ENCODE data around the gene MYBPC3.
"Not testable (repeated sequence)": the region's sequence is repeated elsewhere in the genome, so short reads cannot be mapped to it uniquely, and the experiment has no call there.

Gene MYBPC3

DNA sequence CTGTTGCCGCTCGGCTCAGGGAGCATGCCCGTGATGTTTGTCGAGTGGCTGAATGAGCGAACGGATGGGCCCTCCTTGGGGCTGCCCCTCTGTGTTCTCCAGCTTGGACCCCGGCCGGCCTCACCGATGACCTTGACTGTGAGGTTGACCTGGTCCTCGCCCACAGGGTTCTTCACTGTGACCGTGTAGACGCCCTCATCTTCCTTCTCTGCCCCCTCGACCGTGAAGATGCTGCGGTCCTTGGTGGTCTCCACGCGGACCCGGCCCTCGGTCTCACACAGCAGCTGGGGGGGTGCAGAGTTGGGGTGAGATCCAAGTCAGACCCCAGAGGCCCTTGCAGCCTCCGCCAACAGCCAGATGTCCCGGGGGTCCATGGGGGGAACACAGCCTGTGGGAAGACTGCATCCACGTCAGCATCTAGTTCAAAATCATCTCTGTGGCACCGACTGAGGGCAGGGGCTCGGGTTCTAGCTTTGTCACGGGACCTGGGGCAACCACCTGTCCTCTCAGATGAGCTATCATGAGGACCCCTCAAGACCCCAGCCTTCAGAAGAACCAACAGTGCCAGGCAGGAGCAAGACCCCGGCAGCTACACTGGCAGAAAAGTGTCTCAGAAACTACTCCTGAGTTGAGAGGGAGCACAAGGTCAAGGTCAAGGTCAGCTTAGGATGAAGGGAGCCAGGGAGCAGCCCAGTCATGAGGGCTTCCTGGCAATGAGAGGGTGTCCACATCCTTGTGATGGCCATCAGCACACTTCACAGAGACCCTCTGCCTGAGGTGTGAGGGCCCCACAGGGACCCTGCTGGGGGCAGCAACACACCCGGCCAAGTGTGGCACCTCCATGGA lies 13.9 kb downstream of the MYBPC3 start:
- no peak for DNase-seq (ENCODE audit: low read depth)

DNA sequence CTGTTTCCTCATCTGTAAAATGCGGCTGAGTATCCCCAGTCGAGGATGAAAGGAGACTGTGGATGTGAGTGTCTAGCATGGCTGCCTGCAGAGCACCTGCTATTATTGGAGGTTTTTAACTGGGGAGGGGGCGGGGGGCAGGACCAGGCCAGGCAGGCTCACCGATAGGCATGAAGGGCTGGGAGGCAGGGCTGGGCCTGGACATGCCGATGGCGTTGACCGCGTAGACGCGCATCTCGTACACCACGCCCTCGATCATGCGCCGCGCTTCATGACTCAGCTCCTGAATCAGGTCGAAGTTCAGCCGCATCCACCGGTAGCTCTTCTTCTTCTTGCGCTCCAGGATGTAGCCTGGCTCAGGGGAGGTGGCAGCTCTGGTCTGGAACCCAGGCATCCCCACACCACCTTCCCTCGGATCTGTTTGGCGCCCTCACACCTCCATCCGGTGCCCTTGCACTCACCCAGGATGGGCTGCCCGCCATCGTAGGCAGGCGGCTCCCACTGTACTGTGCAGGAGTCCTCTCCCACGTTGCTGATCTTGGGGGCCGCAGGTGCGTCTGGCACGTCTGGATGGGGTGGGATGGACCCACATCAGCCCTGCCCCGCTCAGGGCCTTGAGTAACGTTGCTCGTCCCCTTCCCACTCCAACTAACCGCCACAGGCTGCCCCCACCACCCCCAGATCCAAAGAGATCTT lies 15.1 kb downstream of the MYBPC3 start:
- DNase-seq (ENCODE audit: low read depth) = no peak

DNA sequence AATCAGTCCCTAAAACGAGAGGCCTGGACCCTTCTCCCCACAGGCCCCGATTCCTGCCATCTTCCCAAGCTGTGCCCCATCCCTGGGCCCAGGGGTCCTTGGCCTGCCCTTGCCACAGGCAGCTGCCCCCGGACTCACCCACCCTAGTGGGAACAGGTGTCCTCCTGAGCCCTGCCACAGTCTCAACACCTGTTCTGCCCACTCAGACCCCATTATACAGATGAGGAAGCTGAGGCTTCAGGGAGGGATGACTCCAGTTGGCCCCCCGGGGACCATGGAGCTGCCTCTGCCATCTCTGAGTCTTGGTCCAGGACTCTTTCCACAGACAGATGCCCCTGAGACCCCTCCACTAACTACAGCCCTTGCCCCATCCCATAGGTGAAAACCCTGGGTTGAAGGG lies 15.9 kb downstream of the MYBPC3 start:
- no peak for DNase-seq (ENCODE audit: low read depth)

DNA sequence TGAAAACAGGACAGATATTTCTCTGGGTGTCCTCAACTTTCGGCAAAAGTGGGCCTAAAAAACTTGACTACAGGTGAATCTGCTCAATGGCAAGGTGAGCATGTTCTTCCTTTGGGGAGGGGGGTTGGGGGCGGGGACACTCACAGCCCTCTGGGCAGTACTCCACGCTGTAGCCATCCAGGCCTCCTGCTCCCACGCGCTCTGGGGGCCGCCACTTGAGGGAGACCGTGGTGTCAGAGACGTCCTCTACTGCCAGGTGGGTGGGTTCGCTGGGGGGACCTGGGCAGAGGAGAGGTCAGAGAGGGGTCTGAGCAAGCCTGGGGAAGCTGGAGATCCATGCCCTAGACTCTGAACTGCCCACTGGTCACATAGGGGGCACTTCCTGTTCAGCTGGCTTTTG lies 16.8 kb downstream of the MYBPC3 start:
- no peak for DNase-seq (ENCODE audit: low read depth)

DNA sequence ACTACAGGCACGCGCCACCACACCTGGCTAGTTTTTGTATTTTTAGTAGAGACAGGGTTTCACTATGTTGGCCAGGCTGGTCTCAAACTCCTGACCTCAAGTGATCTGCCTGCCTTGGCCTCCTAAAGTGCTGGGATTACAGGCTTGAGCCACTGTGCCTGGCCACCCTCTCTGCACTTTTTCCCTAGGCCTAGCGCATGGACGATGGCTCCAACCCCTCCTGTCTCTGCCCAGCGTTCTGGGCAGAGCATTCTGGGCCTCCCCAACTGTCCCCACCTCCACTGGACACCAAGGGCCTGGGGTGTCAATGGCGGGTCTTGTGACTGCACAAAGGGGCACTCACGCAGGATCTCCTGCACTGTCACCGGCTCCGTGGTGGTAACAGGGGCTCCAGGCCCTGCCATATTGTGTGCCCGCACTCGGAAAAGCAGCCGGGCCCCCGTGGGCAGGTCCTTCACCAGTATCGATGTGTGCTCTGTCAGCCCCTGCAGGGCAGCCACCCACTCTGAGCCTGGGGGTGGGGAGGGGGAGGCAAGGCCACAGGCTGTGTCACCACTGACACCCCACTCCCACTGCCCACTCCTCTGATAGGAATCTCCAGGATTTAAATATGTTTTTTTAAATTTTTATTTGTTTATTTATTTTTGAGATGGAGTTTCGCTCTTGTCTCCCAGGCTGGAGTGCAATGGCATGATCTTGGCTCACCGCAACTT lies 17.6 kb downstream of the MYBPC3 start:
- DNase-seq (ENCODE audit: low read depth) = not testable (repeated sequence)

DNA sequence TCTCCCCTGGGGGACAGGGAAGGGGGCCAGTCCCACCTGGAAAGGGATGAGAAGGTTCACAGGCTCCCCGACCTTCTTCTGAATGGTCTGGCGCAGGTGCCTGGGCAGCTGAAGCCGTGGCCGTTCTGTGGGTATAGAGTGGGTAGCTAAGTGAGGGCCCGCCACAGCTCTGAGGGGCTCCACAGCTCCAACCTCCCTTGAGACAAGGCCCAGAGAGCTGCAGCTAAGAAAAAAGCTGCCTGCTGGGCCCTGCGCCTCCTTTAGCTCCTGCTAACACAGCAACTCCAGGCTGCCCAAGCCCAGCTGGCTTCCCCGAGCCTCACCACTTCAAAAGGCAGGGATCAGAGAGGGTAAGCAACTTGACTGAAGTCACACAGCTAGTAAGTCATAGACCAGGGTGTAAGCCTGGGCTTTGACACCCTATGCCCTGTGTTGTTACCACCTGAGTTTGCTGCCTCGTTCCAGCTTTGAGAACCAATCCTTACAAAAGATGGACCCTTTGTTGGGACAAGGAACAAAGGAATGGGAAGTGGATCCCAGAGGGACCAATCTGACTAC lies 18.5 kb downstream of the MYBPC3 start:
- DNase-seq (ENCODE audit: low read depth) = no peak

DNA sequence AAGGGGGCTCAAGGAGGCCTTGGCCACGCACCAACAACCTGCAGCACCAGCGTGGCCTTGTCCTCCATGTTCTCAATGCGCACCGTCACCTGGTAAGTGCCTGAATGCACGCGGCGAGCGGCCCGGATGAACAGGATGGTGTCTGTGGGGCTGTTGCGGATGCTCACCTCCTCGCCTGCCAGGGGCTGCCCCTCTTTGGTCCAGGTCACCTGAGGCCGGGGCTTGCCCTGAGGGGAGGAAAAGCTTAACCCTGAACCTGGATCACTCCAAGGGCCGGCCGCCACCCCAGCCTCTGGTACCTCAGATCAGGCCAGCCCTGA lies 19.0 kb downstream of the MYBPC3 start:
- no peak for DNase-seq (ENCODE audit: low read depth)

DNA sequence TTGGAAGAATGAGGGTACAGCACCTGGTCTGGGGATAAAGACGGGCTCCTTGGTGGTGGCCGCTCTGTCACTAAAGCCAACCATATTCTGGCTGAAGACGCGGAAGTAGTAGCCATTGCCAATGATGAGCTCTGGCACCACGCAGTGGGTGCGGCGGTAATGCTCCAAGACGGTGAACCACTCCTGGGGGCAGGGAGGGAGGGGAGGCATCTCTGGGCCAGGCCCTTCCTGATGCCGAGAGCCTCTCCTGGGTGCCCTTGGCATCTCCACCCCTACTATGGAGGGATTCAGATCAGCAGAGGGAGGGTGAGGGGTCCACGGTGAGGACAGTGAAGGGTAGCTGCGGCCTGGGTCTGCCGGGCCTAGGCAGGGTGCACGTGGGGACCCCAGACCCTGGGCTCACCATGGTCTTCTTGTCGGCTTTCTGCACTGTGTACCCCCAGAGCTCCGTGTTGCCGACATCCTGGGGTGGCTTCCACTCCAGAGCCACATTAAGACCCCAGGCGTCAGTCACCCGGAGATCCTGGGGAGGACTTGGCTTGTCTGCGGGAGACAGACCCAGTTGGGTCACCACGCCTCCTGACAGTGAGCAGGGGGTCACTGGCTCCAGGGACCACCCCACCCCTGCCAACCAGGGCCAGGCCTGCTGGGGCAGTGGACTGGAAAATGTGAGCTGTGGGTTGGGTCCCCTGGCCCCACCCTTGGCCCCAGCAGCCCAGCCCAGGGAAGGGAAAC lies 19.5 kb downstream of the MYBPC3 start:
- no peak for DNase-seq (ENCODE audit: low read depth)

DNA sequence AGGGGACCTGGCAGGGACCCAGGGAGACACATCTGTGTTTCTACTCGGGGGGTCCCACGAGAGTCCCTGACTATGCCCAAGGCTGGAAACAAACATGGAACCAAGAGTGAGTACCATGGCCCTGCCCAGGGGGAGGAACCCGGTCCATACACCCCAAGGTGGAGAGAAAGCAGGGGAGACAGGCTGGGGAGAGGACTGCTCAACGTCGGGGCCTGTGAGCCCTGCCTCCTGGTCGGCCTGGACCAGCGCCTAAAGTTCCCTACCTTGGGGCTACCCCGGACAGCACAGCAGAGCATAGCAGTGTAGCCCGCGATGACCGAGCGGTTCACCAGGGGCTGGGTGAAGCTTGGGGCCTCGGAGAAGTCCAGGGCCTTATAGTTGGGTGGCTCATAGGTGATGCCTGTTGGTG lies 20.2 kb downstream of the MYBPC3 start:
- no peak for DNase-seq (ENCODE audit: low read depth)

DNA sequence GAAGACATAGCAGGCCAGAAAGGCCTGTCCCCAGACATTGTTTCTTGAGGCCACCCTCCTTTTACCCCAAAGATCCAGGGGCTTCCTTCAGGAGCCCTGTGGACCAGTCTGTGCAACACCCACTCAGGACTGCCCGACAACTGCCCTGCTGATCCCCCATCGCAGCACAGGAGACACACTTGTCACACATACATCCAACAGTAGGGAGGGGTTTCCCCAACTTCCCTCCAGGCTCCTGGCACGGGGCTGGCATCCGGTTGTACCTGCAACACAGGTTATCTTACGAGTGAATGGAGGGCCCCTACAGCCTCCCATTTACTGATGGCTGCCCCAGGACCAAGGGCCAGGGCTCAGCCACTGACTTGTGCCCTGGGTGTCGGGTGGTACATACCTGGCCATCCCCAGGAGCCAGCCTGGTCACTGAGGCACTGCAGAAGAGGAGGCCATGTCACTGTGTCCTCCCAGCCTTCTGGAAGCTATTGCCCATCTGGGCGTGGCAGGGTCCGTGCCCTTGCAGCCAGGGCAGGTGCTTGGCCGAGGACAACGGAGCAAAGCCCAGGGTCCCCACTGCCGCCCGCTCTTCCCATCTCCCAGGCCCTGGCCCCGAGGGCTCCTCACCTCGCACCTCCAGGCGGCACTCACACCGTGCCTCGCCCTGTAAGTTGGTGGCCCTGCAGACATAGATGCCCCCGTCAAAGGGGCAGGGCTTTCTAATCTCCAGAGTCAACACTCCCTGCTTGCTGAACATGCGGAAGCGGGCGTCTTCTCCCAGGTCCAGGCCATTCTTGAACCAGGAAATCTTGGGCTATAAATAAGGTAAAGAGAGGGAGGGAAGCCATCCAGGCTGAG lies 20.8 kb downstream of the MYBPC3 start:
- DNase-seq (ENCODE audit: low read depth) = no peak

DNA sequence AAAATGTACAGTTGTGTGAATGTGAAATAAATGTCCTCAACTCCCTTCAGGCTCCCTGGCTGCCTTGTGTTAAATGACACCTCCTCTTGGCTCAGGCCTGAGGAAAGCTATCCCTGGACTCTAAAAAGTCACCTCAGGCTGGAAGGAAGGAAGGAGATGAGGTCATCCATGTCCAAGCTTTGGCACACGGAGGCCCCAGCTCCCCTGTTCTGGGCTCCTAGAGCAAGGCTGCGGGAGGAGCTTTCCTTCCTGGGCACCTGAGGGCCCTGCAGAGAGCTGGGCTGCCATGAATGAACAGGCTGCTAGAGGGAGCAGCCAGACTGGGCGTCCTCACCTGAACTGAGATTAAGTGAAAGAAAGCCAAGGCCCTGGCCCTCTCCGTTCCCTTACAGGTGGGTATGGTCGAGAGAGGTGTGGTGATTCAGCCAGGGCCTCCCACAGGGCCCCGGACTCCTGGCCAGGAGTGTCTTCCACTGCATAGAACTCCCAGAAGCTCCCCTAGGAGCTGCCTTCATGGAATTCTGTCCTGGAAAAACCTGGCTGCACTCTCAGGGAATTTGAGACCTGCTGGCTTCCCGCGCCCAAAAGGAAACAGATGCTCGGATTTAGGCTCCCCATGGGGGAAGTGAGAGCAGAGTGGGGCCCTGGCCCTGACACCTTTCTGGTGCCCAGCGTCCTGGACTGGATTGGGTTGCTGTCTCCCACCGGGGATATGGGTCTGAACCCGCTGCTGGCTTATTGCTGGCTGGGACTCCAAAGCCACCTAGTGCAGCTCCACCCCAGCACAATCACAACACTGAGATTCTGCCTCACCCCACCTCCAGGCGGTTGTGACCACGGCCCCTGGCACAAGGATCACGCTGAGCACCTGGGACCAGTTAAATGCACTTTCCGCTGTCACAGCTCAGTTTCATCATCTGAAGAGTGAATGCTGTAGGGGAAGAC lies 22.2 kb downstream of the MYBPC3 start:
- DNase-seq (ENCODE audit: low read depth) = no peak

DNA sequence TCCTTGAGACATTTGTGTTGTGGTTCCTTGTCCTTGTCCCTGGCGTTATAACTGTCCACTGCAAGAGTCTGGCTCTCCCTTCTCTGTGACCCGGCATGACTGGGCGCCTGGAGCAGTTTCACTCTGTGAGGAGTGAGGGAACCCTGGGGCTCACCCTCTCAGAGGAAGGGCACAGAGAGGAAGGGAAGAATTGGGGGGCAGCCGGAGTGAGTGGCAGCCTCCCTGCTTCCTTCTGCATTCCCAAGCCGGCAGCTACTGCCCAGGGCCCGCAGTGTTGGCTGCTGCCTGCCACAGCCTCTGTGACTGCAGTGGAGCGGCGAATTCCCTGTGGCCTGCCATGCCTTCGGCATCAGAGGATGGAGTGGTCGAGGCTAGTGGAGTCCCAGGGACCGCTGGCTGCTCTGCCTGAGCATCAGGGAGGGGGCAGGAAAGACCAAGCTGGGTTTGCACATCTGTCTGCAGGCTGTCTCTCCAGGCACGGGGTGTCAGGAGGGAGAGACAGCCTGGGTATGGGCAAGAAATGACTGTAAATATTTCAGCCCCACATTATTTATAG lies 23.0 kb downstream of the MYBPC3 start:
- no peak for DNase-seq (ENCODE audit: low read depth)

DNA sequence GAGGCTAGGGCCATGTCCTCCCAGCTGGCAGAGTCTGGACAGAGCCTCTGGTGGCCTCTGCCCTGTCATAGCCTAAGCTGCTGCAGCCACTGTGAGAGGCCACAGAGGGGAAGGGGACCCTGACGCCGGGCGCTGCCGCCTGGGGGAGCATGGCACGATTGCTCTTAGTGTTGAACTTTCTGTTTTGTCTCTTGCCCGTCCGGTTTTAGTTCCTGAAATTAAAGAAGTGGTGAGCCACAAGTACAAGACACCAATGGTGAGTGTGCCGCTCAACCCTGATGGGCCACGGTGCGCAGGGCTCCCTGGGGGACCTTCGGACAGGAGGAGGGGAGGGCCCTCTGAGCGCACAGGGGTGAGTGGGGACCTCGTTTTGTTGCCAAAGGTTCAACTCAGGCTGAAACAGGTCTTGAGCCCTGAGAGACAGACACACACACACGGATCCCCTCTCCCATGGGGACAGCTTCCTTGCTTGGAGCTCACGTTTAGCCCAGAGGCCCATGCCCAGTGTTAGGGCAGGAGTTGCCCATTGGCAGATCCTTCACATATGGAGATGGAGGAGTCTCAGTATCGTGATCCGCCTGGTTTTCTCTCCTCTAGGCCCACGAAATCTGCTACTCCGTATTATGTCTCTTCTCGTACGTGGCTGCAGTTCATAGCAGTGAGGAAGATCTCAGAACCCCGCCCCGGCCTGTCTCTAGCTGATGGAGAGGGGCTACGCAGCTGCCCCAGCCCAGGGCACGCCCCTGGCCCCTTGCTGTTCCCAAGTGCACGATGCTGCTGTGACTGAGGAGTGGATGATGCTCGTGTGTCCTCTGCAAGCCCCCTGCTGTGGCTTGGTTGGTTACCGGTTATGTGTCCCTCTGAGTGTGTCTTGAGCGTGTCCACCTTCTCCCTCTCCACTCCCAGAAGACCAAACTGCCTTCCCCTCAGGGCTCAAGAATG lies 23.8 kb downstream of the MYBPC3 start:
- no peak for DNase-seq (ENCODE audit: low read depth)

DNA sequence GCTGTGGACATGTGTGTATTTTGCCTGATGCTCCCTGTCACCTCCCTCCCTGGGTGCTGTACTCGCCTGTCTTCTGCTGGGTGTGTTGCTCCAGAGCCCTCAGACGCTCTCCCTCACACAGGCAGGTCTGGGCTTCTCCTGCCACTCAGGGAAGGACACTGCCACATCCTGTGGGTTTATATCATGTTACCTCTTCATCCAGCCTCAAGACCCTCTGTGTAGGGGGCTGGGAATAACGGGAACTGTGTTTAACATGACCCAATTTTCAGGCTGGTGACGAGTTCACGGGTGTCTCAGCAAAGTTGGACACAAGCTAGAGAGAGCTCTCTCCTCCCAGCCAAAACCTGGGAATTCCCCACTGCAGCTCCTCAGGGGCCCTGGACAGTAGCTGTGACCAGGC lies 24.6 kb downstream of the MYBPC3 start:
- no peak for DNase-seq (ENCODE audit: low read depth)

DNA sequence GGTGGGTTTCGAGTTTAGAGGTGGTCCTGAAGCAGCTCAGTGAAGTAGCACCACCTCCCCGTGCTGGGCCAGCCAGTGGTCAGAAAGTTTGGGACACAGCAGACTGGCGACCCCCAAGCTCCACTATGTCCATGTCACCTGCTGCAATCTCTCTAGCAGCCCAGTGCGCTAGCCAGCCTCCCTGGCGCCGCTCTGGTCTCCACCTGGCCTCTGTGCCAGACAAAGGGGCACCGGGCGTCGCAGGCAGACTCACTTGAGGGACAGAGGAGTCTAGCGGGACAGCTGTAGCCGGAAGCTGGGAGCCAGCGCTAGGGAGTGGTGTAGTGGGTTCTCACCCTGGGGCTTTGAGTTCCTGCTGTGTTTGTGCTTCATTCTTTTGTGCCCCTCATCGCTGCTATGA lies 25.5 kb downstream of the MYBPC3 start:
- DNase-seq (ENCODE audit: low read depth) = no peak

DNA sequence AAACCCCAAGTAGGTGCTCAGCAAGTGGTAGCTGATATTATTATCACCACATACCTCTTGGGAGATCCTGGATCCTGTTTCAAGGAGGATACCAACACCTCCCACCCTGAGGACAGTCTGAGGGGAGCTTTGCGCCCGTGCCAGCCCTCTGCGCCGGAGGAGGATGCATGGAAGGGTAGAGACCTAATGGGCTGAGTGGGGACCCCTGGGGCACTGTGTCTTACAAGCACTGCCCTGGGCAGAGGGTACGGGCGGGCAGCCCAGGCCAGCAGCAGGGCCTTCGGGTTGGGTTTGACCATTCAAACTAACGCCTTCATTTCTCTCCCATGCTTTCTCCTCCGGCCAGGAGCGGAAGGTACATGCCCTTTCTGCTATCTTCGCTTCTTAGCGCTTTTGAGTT lies 26.3 kb downstream of the MYBPC3 start:
- no peak for DNase-seq (ENCODE audit: low read depth)

DNA sequence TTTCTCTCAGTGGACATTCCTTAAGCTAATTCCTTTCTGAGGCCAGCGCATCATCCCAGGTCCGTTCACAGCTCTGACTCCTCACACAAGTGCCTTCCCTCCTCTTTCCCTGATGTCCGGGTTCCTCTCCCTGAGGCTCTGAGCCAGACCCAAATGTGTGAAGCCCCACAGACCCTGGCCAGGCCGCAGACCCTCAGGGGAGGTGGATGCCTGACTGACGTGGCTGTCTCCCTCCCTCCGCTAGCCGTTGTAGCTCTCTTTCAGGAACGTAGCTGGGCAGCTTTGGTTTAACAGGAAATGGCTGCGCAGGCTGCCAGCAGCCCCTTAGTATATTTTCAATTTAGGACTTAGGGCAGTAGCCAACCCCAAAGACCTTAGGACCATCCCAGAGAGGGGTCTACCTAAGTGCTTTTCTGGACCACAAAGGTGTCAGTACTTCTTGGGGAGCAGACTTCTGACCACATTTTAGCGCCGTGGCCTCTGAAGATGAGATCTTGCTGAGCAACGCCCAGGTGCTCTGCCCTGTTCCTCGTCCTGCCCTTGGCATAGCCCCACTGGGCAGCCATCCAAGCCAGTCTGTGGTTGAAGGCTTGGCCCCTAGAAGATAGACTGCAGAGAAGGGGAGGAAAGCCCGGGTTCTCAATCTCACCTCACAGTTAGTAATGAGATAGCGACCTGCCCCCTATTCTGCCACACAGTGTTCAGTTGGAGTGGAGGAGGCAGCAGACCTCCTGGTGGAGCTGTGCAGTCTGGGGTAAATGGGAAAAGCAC lies 27.0 kb downstream of the MYBPC3 start:
- DNase-seq (ENCODE audit: low read depth) = no peak

DNA sequence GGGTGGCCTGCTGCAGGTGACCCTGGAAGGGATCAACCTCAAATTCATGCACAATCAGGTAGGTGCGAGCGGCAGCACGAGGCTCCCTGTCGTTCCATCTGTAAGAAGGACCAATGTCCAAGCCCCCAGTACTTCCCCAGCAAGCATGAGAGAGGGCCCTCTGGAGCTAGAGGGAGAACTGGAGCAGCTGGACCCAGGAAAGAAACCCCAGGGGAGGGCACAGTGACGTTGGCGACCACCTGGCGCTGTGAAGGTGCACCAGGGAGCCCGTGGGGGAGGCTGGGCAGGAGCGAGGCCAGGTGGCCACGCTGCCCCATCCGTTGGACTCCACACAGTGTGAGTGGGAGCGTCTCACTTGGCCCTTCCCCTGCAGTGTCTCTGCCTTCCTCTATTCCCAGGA lies 28.0 kb downstream of the MYBPC3 start:
- DNase-seq (ENCODE audit: low read depth) = no peak
